HG02884 (cell line): ENCODE results near the gene TEX14.

Source experiments
- ATAC-seq: cut with Tn5 transposase; IDR thresholded peaks from one replicate; pipeline ENCODE4 v1.9.1; 2021; ENCODE audit warnings: mild to moderate bottlenecking, moderate library complexity; ENCODE audit not compliant: unreplicated experiment

Gene TEX14

DNA sequence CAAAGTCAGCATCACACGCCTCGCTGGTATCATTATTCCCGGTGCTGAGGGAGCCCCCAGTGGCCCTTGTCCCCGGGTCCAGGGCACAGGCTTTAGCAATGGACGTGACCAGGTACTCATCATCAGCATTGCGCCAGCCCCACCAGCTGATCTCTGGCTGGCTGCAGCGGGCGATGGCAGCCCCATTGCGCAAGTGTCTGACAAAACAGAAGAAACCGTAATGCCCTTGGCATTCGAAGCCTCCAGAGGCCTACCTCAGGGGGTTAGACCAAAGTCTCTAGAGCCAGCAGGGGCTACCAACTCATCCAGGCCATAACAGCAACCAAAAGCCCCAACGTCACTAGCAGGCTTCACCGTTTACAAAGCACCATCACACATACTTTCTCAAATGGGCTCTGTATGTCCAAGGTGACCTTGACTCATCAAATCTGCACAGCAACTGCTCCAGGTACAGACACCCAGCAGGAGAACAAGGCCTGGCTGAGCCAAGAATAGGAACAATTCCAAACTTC, 184.7 kb downstream of the TEX14 start:
- no peak for ATAC-seq
